GM06990 (cell line): Measurements from ENCODE around the gene ADAMTS16.

Source experiments
- DNase-seq: peaks from one replicate; pipeline ENCODE4 v3.0.0-alpha.2; 2011; ENCODE audit not compliant: insufficient read length; ENCODE audit errors: extremely low read depth
- H3K27me3 ChIP-seq: replicated peaks from 2 replicates; pipeline ENCODE4 v1.6.0; 2011; ENCODE audit warnings: low read length; ENCODE audit not compliant: control insufficient read depth, insufficient read depth
- H3K36me3 ChIP-seq: 2 replicates; pipeline ENCODE4 v1.5.1; 2011; ENCODE audit warnings: low read length; ENCODE audit not compliant: control insufficient read depth, insufficient read depth
- H3K4me3 ChIP-seq: replicated peaks from 2 replicates; pipeline ENCODE4 v1.5.1; 2011; ENCODE audit warnings: low read depth, mild to moderate bottlenecking, control low read depth, low read length
- TF ChIP-seq, protein P1 (sequence below): IDR thresholded peaks from 2 replicates; pipeline ENCODE4 v1.5.1; 2011; ENCODE audit warnings: low read length, control low read depth, mild to moderate bottlenecking, inconsistent platforms; ENCODE audit not compliant: insufficient read depth, poor library complexity, severe bottlenecking

Gene ADAMTS16

DNA sequence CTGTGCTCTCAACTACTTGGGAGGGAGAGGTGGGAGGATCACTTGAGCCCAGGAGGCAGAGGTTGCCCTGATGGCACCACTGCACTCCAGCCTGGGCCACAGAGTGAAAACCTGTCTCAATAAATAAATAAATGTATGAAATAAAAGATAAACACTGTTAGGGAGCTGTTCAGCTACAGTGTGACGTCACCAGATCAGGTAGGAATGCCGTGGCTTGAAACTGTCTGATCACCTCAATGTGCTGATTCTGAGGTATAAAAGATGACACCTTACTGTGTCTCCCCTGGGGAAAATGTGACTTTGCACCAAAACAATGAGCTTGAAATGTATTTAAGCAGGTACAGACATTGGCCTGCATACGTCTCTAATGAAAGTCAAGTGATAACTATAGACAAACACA is 133.3 kb downstream of the ADAMTS16 start:
- H3K36me3 ChIP-seq: no peaks in the 10 kb centered on the region
- no peak for DNase-seq
- H3K27me3 ChIP-seq: no peaks in the 10 kb centered on the region
- H3K4me3 ChIP-seq: no peak overlapping the region
- TF ChIP-seq, protein P1, sequence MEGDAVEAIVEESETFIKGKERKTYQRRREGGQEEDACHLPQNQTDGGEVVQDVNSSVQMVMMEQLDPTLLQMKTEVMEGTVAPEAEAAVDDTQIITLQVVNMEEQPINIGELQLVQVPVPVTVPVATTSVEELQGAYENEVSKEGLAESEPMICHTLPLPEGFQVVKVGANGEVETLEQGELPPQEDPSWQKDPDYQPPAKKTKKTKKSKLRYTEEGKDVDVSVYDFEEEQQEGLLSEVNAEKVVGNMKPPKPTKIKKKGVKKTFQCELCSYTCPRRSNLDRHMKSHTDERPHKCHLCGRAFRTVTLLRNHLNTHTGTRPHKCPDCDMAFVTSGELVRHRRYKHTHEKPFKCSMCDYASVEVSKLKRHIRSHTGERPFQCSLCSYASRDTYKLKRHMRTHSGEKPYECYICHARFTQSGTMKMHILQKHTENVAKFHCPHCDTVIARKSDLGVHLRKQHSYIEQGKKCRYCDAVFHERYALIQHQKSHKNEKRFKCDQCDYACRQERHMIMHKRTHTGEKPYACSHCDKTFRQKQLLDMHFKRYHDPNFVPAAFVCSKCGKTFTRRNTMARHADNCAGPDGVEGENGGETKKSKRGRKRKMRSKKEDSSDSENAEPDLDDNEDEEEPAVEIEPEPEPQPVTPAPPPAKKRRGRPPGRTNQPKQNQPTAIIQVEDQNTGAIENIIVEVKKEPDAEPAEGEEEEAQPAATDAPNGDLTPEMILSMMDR: no peak

DNA sequence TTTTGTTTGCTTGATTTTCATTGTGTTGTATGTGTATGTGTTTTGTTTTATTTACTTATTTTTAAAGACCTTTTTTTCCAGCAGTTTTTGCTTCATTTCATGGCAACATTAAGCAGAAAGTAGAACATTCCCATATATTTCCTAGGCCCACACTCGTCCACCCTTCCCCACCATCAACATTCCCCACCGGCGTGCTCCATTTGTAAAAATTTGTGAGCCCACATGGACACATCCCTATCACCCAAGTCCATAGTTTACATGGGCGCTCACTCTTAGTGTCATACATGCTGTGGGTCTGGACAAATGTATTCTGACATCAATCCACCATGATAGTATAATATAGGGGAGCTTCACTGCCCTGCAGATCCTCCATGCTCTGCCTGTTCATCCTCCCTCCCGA is 133.8 kb downstream of the ADAMTS16 start:
- no peak for DNase-seq
- H3K27me3 ChIP-seq: no peaks in the 10 kb centered on the region

DNA sequence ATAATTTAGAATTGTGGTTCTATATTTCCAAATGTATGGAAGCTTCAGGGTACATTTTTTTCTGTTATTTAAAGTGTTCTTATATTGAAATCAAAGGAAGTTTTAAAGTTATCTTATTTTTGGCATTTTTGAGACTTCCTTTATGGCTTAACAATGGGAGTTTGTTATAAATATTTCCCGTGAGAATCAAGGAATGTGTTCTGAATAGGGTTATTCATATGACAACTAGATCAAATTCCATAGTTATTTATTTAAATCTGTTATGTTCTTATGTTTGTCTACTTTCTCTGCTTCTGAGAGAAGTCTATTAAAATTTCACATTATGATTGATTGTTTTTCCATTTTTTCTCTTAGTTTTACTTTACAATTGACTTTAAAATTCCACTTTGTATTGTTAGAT is 135.1 kb downstream of the ADAMTS16 start:
- TF ChIP-seq, protein P1: no peak
- no peak overlapping the region for H3K4me3 ChIP-seq

More for the DNA sequence above, 133.8 kb downstream of the ADAMTS16 start:
- TF ChIP-seq, protein P1: no peak
- H3K4me3 ChIP-seq: no peak overlapping the region
- H3K36me3 ChIP-seq: no peaks in the 10 kb centered on the region

DNA sequence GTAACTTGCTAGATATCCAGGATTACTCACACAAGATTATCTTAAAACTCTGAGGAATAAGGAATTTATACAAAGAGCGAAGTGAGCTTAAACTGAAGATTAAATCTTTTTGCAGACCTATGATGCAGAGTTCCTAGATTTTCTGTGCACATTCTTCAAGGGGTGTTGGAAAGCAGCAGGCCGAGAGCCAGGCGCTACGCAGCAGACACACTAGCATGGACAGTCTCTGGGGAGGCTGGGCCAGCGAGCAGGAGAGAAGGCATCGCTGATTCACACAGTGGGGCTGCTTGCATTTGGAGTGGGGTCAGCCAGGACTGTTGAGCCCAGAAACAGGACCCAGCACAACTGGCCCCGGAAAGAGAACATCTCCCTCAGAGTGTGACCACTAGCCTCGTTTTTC is 136.3 kb downstream of the ADAMTS16 start:
- H3K27me3 ChIP-seq: no peaks in the 10 kb centered on the region
- no peak for DNase-seq
- TF ChIP-seq, protein P1: no peak
- no peak overlapping the region for H3K4me3 ChIP-seq
- no peaks in the 10 kb centered on the region for H3K36me3 ChIP-seq

More for the DNA sequence above, 135.1 kb downstream of the ADAMTS16 start:
- Histone ChIP-seq H3K27me3 (no peaks in the 10 kb centered on the region), H3K36me3 (no peaks in the 10 kb centered on the region)
- no peak for DNase-seq

DNA sequence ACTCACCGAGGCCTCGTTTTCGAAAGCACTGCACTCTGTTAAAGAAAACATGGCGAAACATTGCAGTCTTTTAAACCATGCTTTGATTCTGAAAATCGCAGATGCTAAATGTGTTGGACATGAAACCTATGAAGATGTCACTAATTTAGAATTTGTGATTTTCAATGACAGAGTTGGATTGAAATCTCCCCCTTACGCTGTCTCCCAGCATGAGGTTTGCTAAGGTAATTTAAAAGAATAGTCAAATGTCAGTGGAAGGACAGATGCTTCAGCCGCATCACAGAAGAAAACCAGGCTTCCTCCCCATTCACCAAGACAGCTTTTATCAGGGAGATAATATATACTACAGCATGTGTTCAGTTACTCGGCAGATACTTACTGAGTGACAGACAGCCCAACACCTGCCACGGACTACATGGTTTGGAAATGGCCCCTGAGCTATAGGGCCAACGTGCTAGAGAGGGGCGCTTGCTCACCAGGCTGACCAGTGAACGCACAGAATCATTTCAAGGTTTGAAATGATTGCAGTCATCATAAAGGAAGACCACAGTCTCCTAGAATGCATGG is 136.9 kb downstream of the ADAMTS16 start:
- Histone ChIP-seq H3K36me3 (no peaks in the 10 kb centered on the region), H3K4me3 (no peak overlapping the region), H3K27me3 (no peaks in the 10 kb centered on the region)
- no peak for DNase-seq
- TF ChIP-seq, protein P1: no peak
